NCI-H82 (cell line): ENCODE measurements around the gene CACNA2D3.

Source experiments
- DNase-seq: peaks from one replicate; lab custom pipeline; 2025; lab: John Stamatoyannopoulos, UW

Gene CACNA2D3

GRCh38 chr3:54676087-54676486 is 553.7 kb downstream of the CACNA2D3 start:
- DNase-seq, result no peak

GRCh38 chr3:54681706-54682105 is 559.4 kb downstream of the CACNA2D3 start:
- no peak for DNase-seq

DNA sequence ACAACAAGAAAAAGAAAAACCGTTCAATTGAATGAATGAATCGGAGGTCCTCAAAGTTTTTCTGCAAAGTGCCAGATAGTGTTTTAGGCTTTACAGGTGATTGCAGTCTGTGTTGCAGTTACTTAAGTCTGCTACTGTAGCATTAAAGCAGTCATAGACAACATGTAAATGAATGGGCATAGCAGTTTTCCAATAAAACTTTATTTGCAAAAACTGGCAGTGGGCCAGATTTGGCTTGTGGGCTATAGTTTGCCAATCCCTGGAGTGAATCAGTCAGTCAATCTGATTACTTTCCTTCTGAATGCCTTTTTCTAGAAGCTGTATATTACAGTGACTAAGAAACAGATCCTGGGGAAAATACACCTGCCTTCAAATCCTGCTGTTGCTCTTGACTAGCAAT is 562.9 kb downstream of the CACNA2D3 start:
- no peak for DNase-seq

DNA sequence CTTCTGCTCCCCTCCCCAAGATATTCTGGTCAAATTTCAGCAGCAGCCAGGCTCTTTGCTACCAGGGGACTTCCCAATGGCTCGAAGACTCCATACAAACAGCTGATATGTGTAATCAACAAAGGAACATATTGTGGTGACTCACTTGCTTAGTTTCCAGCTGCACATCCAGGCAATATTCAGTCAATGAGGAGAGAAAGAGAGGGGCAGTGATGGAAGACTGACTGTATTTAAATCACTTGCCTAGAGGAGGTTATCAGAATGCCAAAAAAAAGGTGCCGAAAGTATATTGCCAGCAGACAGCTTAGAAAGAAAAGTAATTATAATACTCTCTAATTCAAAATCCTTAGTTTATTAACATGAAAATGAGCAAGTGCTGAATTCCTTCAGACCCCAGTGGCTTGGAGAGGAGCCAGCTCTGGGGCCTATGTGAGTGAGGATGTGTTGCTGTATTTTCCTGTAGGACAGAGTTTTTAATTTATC is 569.0 kb downstream of the CACNA2D3 start:
- DNase-seq, result no peak

- DNase-seq, result no peak
These were observed 574.0 kb downstream of the CACNA2D3 start for GRCh38 chr3:54696313-54696712.

- DNase-seq, result no peak
These were observed 575.7 kb downstream of the CACNA2D3 start for GRCh38 chr3:54698054-54698453.

GRCh38 chr3:54703923-54704322 is 581.6 kb downstream of the CACNA2D3 start:
- no peak for DNase-seq

GRCh38 chr3:54705730-54706129 is 583.4 kb downstream of the CACNA2D3 start:
- no peak for DNase-seq

GRCh38 chr3:54706738-54707137 is 584.4 kb downstream of the CACNA2D3 start:
- peak; percentile 21 for DNase-seq

- DNase-seq, result no peak
These were observed 587.4 kb downstream of the CACNA2D3 start for GRCh38 chr3:54709785-54710184.

GRCh38 chr3:54710954-54711353 is 588.6 kb downstream of the CACNA2D3 start:
- peak; percentile 19 for DNase-seq

GRCh38 chr3:54712539-54712938 is 590.2 kb downstream of the CACNA2D3 start:
- peak; percentile 17 for DNase-seq

DNA sequence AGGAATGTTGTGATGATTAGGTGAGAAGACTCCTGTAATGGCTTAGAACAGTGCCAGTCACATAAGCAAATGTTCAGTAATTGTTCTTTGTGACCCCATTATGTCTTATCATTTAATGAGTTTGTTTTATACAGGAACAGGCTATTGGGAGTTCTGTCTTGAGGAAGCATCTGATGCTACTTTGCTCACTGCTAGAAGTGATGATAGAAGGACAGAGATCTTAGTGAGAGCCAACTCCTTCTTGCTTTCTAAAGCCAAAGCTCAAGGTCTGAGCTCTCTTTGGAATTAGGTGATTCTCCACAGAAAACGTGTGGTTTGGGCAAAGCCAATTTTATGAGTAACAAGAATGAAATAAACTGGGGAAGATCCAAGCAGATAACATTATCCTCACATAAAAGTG is 590.7 kb downstream of the CACNA2D3 start:
- no peak for DNase-seq

DNA sequence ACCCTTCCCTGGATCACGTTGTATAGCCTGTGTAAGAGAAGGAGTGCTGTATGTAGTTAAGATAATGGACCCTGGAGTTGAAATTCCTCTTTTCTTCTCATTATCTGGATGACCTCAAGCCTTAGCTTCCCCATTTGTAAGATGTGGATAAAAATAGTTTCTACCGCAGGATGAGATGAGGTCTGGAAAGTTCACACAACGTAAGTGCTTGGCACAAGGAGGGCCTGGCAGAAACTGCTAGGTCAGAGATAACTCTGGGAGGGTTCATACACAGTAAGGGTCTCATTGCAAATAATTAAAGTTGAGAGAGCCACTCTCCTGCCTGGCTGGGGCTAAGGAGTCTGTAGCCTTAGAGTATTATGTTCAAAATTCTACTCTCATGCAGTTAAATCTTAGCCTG is 591.1 kb downstream of the CACNA2D3 start:
- DNase-seq, result no peak

- no peak for DNase-seq
These were observed 591.7 kb downstream of the CACNA2D3 start for GRCh38 chr3:54714035-54714434.

- no peak for DNase-seq
These were observed 595.2 kb downstream of the CACNA2D3 start for GRCh38 chr3:54717506-54717905.

GRCh38 chr3:54719914-54720313 is 597.6 kb downstream of the CACNA2D3 start:
- no peak for DNase-seq

GRCh38 chr3:54720604-54721003 is 598.3 kb downstream of the CACNA2D3 start:
- DNase-seq, result no peak

DNA sequence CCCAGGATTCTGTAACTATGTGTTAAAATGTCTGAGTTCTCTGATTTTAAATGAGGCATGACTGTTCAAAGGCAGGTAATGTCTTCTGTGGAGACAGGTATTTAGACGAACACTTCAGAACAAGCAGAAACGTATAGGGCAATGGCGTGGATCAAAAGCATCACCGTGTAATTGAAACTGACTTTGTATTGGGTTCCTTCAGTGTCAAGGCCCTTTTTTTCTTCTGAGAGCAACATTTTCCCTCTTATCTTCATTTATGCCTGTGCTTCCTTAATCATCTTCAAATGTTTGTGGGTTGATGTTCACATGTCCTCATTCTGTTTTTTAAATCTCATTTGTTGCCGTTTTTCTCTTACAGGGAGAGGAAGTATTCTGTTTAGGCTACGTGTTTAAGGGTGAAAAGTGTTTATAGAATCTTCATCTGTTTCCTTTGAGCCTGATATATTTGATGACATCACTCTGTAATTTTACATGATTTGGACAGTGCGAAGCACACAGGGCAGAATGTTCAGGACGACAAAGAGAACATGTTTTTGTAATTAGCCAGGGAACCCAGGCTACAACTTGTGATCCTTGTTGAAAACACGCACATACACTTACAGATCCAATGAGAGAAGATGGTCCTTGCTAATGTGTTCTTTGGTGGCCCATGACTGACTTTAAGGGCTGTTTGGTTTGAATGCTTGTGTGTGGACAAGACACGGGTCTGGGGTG is 609.5 kb downstream of the CACNA2D3 start:
- DNase-seq, result no peak

DNA sequence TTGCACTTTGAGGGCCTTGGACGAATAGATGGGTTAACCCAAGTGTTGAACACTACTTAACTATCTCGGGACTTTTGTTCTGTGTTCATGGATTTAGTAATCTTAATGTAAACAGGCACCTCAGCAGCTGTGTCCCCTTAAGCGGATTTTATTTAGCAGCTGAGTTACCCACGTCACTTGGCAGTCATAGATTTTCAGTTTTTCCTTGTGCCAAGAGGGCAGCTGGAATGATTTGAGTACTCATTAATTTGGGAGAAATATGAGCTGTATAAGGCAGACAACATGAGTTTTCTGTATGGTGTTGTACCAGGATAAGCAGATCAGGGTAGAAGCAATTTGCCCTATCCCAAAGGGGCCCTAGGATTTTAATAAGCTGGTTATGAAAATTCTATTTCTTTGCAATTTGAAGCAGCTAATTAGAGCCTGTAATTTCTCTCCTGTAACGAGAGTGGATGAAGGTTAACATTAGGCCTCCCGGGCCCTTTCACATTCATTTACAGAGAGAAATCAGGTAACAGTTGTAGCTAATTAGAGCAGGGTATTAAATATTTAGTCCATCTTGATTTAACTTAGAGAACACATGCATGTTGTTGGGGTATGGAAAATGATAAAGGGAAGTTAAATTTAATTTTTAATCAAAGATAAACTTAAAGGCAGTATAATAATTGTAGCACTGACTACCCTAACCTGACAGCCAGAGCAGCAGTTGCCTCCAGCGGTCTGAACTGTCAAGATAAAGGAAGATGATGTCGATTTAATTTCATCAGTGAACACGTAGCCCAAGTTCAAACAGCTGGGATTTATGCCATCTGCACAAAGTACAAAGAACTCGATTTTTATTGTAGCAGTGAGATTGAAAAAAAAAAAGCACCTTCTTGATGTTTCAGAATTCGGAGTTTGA is 611.0 kb downstream of the CACNA2D3 start:
- DNase-seq, result peak; percentile 70

- no peak for DNase-seq
These were observed 614.1 kb downstream of the CACNA2D3 start for GRCh38 chr3:54736459-54736858.

GRCh38 chr3:54743755-54744154 is 621.4 kb downstream of the CACNA2D3 start:
- no peak for DNase-seq

GRCh38 chr3:54744291-54744690 is 621.9 kb downstream of the CACNA2D3 start:
- no peak for DNase-seq
